Loucy (cell line): ENCODE measurements around the gene LINC01488.

Experiments
- H2AFZ ChIP-seq: fragments of 200-600 bp; sonication (generic); 2 replicates; pipeline ENCODE4 v1.6.0; 2016; ENCODE audit warnings: antibody characterized with exemption, mild to moderate bottlenecking, low read length, moderate library complexity
- H3F3A ChIP-seq: fragments of 200-600 bp; 2 replicates; pipeline ENCODE4 v1.6.0; 2016; ENCODE audit warnings: antibody characterized with exemption, low read depth, mild to moderate bottlenecking
- H3K27me3 ChIP-seq: fragments of 200-600 bp; sonication (generic); 2 replicates; pipeline ENCODE4 v1.6.1; 2014; ENCODE audit warnings: low read length, mild to moderate bottlenecking; ENCODE audit not compliant: insufficient read depth, poor library complexity, severe bottlenecking
- H3K36me3 ChIP-seq: fragments of 200-600 bp; sonication (generic); 2 replicates; pipeline ENCODE4 v1.6.1; 2016; ENCODE audit warnings: low read length; ENCODE audit not compliant: insufficient read depth
- H3K4me1 ChIP-seq: fragments of 200-600 bp; sonication (generic); 2 replicates; pipeline ENCODE4 v1.5.1; 2014; ENCODE audit warnings: low read length, mild to moderate bottlenecking; ENCODE audit not compliant: insufficient read depth, poor library complexity, severe bottlenecking
- H3K4me2 ChIP-seq: fragments of 200-600 bp; sonication (generic); 2 replicates; pipeline ENCODE4 v1.6.0; 2014; ENCODE audit warnings: antibody characterized with exemption, low read length, low read depth, mild to moderate bottlenecking; ENCODE audit not compliant: poor library complexity, severe bottlenecking
- H3K4me3 ChIP-seq: fragments of 200-600 bp; sonication (generic); 2 replicates; pipeline ENCODE4 v1.5.1; 2014; ENCODE audit warnings: low read length, mild to moderate bottlenecking, mixed read lengths; ENCODE audit not compliant: poor library complexity, severe bottlenecking
- H3K79me2 ChIP-seq: fragments of 200-600 bp; sonication (generic); 2 replicates; pipeline ENCODE4 v1.6.1; 2014; ENCODE audit warnings: low read length; ENCODE audit not compliant: insufficient read depth
- H3K9ac ChIP-seq: fragments of 200-600 bp; sonication (generic); 2 replicates; pipeline ENCODE4 v1.6.0; 2014; ENCODE audit warnings: mild to moderate bottlenecking, low read depth, low read length, moderate library complexity; ENCODE audit not compliant: poor library complexity, severe bottlenecking
- H3K9me2 ChIP-seq: fragments of 200-600 bp; sonication (generic); replicated peaks from 2 replicates; pipeline ENCODE4 v1.6.1; 2016; ENCODE audit warnings: low read depth, low read length, mixed read lengths
- H3K9me3 ChIP-seq: fragments of 200-600 bp; sonication (generic); 2 replicates; pipeline ENCODE4 v1.6.1; 2014; ENCODE audit warnings: mild to moderate bottlenecking, antibody characterized with exemption, low read length, low read depth; ENCODE audit not compliant: insufficient read depth
- H4K20me1 ChIP-seq: fragments of 200-600 bp; sonication (generic); 2 replicates; pipeline ENCODE4 v1.6.0; 2014; ENCODE audit warnings: antibody characterized with exemption, low read length, mild to moderate bottlenecking; ENCODE audit not compliant: insufficient read depth, poor library complexity, severe bottlenecking
- CTCF ChIP-seq: fragments of 200-600 bp; sonication (generic); conservative IDR thresholded peaks from 2 replicates; pipeline ENCODE4 v1.5.1; 2014; ENCODE audit warnings: mild to moderate bottlenecking, antibody characterized with exemption, low read length
- EZH2phosphoT487 ChIP-seq: fragments of 200-600 bp; IDR thresholded peaks from 2 replicates; pipeline ENCODE4 v1.6.1; 2018; ENCODE audit warnings: antibody characterized with exemption, mild to moderate bottlenecking, moderate library complexity, borderline replicate concordance

Gene LINC01488

GRCh38 chr11:69537855-69538640, 56.6 kb downstream of the LINC01488 start:
- H3F3A ChIP-seq: no peaks in the 10 kb centered on the region
- H3K4me2 ChIP-seq: no peak overlapping the region
- no peaks in the 10 kb centered on the region for H4K20me1 ChIP-seq
- no peaks in the 10 kb centered on the region for H3K36me3 ChIP-seq
- H3K9me2 ChIP-seq: no peaks in the 10 kb centered on the region
- no peaks in the 10 kb centered on the region for H3K4me1 ChIP-seq
- H3K27me3 ChIP-seq: no peaks in the 10 kb centered on the region
- no peak overlapping the region for H3K4me3 ChIP-seq
- no peak overlapping the region for H2AFZ ChIP-seq
- TF ChIP-seq CTCF (no peak), EZH2phosphoT487 (no peak)
- H3K9ac ChIP-seq: no peak overlapping the region
- H3K79me2 ChIP-seq: no peaks in the 10 kb centered on the region
- no peaks in the 10 kb centered on the region for H3K9me3 ChIP-seq

- TF ChIP-seq CTCF (no peak), EZH2phosphoT487 (no peak)
- Histone ChIP-seq H3K36me3 (no peaks in the 10 kb centered on the region), H4K20me1 (no peaks in the 10 kb centered on the region), H2AFZ (no peak overlapping the region), H3F3A (no peaks in the 10 kb centered on the region), H3K9me2 (no peaks in the 10 kb centered on the region), H3K27me3 (no peaks in the 10 kb centered on the region), H3K9me3 (no peaks in the 10 kb centered on the region), H3K4me2 (no peak overlapping the region), H3K4me1 (no peaks in the 10 kb centered on the region), H3K4me3 (no peak overlapping the region), H3K9ac (no peak overlapping the region), H3K79me2 (no peaks in the 10 kb centered on the region)
These were observed 57.4 kb downstream of the LINC01488 start for GRCh38 chr11:69538854-69539253.

GRCh38 chr11:69539416-69540117, 58.1 kb downstream of the LINC01488 start:
- Histone ChIP-seq H3K27me3 (no peaks in the 10 kb centered on the region), H2AFZ (no peak overlapping the region), H3K36me3 (no peaks in the 10 kb centered on the region), H3K9me2 (no peaks in the 10 kb centered on the region), H3K4me3 (no peak overlapping the region), H3K9me3 (no peaks in the 10 kb centered on the region), H3K4me2 (no peak overlapping the region), H3F3A (no peaks in the 10 kb centered on the region), H3K79me2 (no peaks in the 10 kb centered on the region), H3K4me1 (no peaks in the 10 kb centered on the region), H3K9ac (no peak overlapping the region), H4K20me1 (no peaks in the 10 kb centered on the region)
- TF ChIP-seq CTCF (no peak), EZH2phosphoT487 (no peak)
